Measurements from ENCODE around the gene PLAU.
"Not testable (repeated sequence)": the region's sequence is repeated elsewhere in the genome, so short reads cannot be mapped to it uniquely, and the experiment has no call there.

PLAU gene

DNA sequence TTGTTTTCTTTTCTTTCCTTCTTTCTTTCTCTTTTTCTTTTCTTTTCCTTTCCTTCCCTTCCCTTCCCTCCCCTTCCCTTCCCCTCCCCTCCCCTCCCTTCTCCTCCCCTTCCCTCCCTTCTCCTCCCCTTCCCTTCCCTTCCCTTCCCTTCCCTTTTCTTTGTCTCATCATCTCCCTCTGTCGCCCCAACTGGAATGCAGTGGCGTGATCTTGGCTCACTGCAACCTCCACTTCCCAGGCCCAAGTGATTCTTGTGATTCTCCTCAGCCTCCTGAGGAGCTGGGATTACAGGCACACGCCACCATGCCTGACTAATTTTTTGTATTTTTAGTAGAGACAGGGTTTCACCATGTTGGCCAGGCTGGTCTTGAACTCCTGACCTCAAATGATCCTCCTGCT is 21.5 kb upstream of the PLAU start:
- peaks cover 33% of the 10 kb centered on the region for H3K4me1 ChIP-seq (ENCODE audit: control insufficient read depth, insufficient read depth, low read length)
- H3K9me3 ChIP-seq (ENCODE audit: control insufficient read depth in 2 of 2, low read length in 2 of 2); H3K4me3 ChIP-seq (ENCODE audit: low read length in 2 of 2); H3K9ac ChIP-seq (ENCODE audit: low read length in 2 of 2); H3K27ac ChIP-seq (ENCODE audit: low read length); H3K36me3 ChIP-seq (ENCODE audit: control insufficient read depth in 2 of 2, insufficient read depth in 2 of 2, low read length in 2 of 2); H3K27me3 ChIP-seq (ENCODE audit: control insufficient read depth in 1 of 2, insufficient read depth in 2 of 2, low read length in 2 of 2): not testable (repeated sequence)

DNA sequence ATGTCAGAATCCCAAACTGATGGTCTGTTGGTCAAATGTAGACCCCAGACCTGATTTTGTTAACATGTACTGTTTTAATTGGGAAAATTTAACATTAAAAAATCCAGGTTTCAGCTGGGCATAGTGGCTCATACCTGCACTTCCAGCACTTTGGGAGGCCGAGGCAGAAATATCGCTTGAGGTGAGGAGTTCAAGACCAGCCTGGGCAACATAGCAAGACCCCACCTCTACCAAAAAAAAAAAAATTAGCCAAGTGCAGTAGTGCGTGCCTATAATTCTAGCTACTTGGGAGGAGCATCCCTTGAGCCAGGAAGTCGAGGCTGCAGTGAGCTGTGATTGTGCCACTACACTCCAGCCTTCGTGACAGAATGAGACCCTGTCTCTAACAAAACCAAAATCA is 20.7 kb upstream of the PLAU start:
- Histone ChIP-seq H3K9ac (ENCODE audit: low read length in 2 of 2) (no peak overlapping the region), H3K27me3 (ENCODE audit: control insufficient read depth in 1 of 2, insufficient read depth in 2 of 2, low read length in 2 of 2) (no peaks in the 10 kb centered on the region), H3K4me3 (ENCODE audit: low read length in 2 of 2) (no peak overlapping the region), H3K27ac (ENCODE audit: low read length) (no peak overlapping the region), H3K36me3 (ENCODE audit: control insufficient read depth in 2 of 2, insufficient read depth in 2 of 2, low read length in 2 of 2) (no peaks in the 10 kb centered on the region), H3K4me1 (ENCODE audit: control insufficient read depth, insufficient read depth, low read length) (peaks cover 33% of the 10 kb centered on the region), H3K9me3 (ENCODE audit: control insufficient read depth in 2 of 2, low read length in 2 of 2) (no peaks in the 10 kb centered on the region)

DNA sequence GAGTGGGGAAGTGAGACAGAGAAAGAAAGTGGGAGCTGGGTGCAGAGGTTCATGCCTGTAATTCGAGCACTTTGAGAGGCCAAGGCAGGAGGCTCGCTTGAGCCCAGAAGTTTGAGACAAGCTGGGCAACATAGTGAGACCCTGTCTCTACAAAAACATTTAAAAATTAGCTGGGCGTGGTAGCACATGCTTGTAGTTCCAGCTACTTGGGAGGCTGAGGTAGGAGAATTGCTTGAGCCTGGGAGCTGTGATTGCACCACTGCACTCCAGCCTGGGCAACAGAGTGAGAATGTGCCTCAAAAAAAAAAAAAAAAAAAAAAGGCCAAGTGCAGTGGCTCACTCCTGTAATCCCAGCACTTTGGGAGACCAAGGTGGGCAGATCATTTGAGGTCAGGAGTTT is 20.1 kb upstream of the PLAU start:
- not testable (repeated sequence) for H3K9me3 ChIP-seq (ENCODE audit: control insufficient read depth in 2 of 2, low read length in 2 of 2); H3K27ac ChIP-seq (ENCODE audit: low read length); H3K4me3 ChIP-seq (ENCODE audit: low read length in 2 of 2); H3K27me3 ChIP-seq (ENCODE audit: control insufficient read depth in 1 of 2, insufficient read depth in 2 of 2, low read length in 2 of 2); H3K36me3 ChIP-seq (ENCODE audit: control insufficient read depth in 2 of 2, insufficient read depth in 2 of 2, low read length in 2 of 2); H3K9ac ChIP-seq (ENCODE audit: low read length in 2 of 2)
- H3K4me1 ChIP-seq (ENCODE audit: control insufficient read depth, insufficient read depth, low read length) = peaks cover 33% of the 10 kb centered on the region

DNA sequence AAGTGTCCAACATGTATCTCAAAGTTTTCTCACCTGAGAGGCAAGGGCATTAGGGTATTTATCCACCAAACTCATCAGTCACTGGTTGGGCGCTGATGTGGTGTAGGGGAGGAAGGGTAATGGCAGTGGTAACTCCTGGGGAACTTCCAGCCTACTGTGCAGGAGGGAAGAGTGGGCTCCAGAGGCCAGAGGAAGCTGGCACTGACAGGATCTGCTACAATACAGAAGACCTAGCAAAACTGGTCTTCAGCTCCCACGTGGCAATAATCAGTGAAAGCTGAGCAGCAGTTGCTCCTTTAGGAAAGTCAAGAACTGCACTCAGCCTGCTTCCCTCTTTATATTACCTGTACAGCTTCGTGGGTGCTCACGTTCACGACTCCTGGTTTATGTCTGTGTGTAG is 19.4 kb upstream of the PLAU start:
- no peak overlapping the region for H3K4me3 ChIP-seq (ENCODE audit: low read length in 2 of 2)
- peaks cover 26% of the 10 kb centered on the region for H3K4me1 ChIP-seq (ENCODE audit: control insufficient read depth, insufficient read depth, low read length)
- no peak overlapping the region for H3K9ac ChIP-seq (ENCODE audit: low read length in 2 of 2)
- H3K27ac ChIP-seq (ENCODE audit: low read length) = no peak overlapping the region
- H3K27me3 ChIP-seq (ENCODE audit: control insufficient read depth in 1 of 2, insufficient read depth in 2 of 2, low read length in 2 of 2) = no peaks in the 10 kb centered on the region
- H3K9me3 ChIP-seq (ENCODE audit: control insufficient read depth in 2 of 2, low read length in 2 of 2) = no peaks in the 10 kb centered on the region
- H3K36me3 ChIP-seq (ENCODE audit: control insufficient read depth in 2 of 2, insufficient read depth in 2 of 2, low read length in 2 of 2) = no peaks in the 10 kb centered on the region

DNA sequence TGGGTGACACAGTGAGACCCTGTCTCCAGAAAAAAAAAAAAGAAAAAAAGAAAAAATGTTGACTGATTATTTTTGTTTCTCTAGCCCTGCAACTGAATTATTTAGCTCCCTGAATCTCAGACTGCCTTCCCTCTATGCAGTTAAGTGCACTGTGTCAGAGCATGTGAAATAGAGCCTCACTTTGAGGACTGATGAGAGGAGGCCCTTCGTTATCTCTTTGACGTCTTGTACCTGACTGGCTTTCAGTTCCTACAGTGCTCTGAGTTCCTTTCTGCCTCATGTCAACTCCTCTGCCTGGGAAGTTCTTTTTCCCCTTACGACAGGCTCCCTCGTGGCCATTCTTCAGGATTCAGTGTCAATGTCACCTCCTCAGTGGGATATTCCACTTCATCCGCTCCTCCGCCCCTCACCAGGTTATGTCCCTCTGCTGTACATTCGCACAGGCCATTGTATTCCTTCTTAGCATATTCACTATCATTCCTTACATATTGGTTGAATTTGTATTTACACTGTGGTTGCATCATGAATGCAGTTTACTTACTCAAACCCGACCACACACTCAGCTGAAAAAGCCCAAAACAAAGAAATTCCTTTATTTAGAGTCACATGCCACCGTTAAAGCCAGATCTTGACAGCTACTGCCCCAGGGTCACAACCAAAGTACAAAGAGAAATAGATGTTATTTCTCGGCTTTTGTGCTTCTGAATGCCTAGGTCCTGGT is 18.5 kb upstream of the PLAU start:
- no peaks in the 10 kb centered on the region for H3K27me3 ChIP-seq (ENCODE audit: control insufficient read depth in 1 of 2, insufficient read depth in 2 of 2, low read length in 2 of 2)
- H3K27ac ChIP-seq (ENCODE audit: low read length) = no peak overlapping the region
- no peak overlapping the region for H3K9ac ChIP-seq (ENCODE audit: low read length in 2 of 2)
- no peaks in the 10 kb centered on the region for H3K36me3 ChIP-seq (ENCODE audit: control insufficient read depth in 2 of 2, insufficient read depth in 2 of 2, low read length in 2 of 2)
- H3K4me3 ChIP-seq (ENCODE audit: low read length in 2 of 2) = no peak overlapping the region
- H3K4me1 ChIP-seq (ENCODE audit: control insufficient read depth, insufficient read depth, low read length) = peaks cover 17% of the 10 kb centered on the region
- H3K9me3 ChIP-seq (ENCODE audit: control insufficient read depth in 2 of 2, low read length in 2 of 2) = no peaks in the 10 kb centered on the region

DNA sequence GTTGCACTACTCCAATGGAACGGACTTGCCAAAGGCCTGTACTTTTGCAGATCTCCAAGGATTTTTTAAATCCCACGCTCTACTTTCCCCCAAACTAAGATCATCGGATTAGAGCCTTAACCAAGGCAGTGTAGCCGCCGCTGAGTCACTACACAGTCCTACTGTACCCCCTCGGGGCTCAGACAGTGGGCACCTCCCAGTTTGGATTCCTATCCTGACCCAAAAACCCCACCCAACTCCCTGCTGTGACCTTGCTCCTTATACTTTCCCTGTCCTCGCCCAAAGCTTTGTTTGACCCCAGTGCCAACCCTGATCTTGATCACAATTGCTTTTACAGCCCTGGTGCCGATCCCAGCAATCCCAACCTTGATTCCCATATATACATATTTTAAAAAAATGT is 17.5 kb upstream of the PLAU start:
- H3K27me3 ChIP-seq (ENCODE audit: control insufficient read depth in 1 of 2, insufficient read depth in 2 of 2, low read length in 2 of 2) = no peaks in the 10 kb centered on the region
- no peak overlapping the region for H3K9ac ChIP-seq (ENCODE audit: low read length in 2 of 2)
- no peaks in the 10 kb centered on the region for H3K9me3 ChIP-seq (ENCODE audit: control insufficient read depth in 2 of 2, low read length in 2 of 2)
- H3K27ac ChIP-seq (ENCODE audit: low read length) = no peak overlapping the region
- H3K4me1 ChIP-seq (ENCODE audit: control insufficient read depth, insufficient read depth, low read length) = peaks cover 7% of the 10 kb centered on the region
- no peak overlapping the region for H3K4me3 ChIP-seq (ENCODE audit: low read length in 2 of 2)
- no peaks in the 10 kb centered on the region for H3K36me3 ChIP-seq (ENCODE audit: control insufficient read depth in 2 of 2, insufficient read depth in 2 of 2, low read length in 2 of 2)

DNA sequence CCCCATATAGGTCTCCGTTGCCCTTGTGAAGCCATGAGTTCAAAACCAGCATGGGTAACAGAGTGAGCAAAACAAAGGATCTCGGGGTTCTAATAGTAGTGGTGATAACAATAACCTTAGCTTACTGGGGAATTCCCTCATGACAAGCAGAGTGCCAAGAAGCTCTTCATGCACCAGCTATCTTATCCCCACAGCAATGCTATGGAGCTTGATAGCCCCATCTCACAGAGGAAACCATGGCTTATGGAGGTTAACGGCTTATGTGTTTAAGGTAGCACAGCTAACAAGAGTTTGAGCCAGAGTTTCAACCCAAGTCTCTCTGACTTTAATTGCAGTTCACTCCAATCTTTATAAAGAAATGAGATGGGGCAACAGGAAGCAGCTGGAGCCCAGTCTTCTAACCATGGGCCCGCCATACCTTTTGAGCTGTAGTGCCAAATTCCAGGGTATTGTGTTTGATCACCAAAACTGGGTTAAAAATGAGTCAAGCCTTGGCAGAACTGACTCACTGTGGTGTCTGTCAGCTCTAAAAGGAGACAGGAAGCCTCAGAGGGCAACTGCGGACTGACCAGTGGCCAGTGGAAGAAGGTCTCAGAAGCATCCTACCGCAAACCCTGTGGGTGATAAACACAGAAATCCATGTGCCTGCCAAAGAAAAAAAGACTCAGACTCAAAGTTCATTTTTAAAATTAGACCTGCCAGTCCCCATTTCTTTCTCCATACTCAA is 16.5 kb upstream of the PLAU start:
- Histone ChIP-seq H3K4me1 (ENCODE audit: control insufficient read depth, insufficient read depth, low read length) (peaks cover 1% of the 10 kb centered on the region), H3K4me3 (ENCODE audit: low read length in 2 of 2) (no peak overlapping the region), H3K27ac (ENCODE audit: low read length) (no peak overlapping the region), H3K9ac (ENCODE audit: low read length in 2 of 2) (no peak overlapping the region), H3K27me3 (ENCODE audit: control insufficient read depth in 1 of 2, insufficient read depth in 2 of 2, low read length in 2 of 2) (no peaks in the 10 kb centered on the region), H3K36me3 (ENCODE audit: control insufficient read depth in 2 of 2, insufficient read depth in 2 of 2, low read length in 2 of 2) (no peaks in the 10 kb centered on the region), H3K9me3 (ENCODE audit: control insufficient read depth in 2 of 2, low read length in 2 of 2) (no peaks in the 10 kb centered on the region)

DNA sequence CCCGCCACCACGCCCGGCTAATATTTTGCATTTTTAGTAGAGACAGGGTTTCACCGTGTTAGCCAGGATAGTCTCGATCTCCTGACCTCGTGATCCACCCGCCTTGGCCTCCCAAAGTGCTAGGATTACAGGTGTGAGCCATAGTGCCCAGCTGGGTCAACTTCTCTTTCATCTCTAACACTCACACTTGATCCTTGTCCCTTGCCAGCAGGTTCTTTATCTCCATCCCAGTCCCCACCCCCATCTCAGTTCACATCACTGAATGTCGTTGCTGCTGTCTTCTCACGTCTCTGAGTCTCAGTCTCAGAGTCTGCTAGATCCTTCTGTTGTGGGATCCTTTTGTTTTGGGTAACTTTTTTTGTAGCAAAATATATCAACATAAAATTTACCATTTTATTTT is 15.6 kb upstream of the PLAU start:
- not testable (repeated sequence) for H3K36me3 ChIP-seq (ENCODE audit: control insufficient read depth in 2 of 2, insufficient read depth in 2 of 2, low read length in 2 of 2); H3K9me3 ChIP-seq (ENCODE audit: control insufficient read depth in 2 of 2, low read length in 2 of 2); H3K4me1 ChIP-seq (ENCODE audit: control insufficient read depth, insufficient read depth, low read length); H3K27ac ChIP-seq (ENCODE audit: low read length); H3K27me3 ChIP-seq (ENCODE audit: control insufficient read depth in 1 of 2, insufficient read depth in 2 of 2, low read length in 2 of 2); H3K9ac ChIP-seq (ENCODE audit: low read length in 2 of 2); H3K4me3 ChIP-seq (ENCODE audit: low read length in 2 of 2)

DNA sequence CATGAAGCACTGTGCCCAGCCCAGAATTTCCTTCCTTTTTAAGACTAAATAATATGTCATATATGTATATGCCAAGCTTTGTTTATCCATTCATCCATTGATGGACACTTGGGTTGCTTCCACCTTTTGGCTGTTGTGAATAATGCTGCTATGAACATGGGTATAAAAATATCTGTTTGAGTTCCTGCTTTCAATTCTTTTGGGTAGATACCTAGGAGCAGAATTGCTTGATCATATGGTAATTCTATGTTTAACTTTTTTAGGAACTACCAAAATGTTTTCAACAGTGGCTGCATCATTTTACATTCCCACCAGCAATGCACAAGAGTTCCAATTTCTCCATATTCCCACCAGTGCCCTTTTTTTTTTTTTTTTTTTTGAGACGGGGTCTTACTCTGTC is 13.2 kb upstream of the PLAU start:
- Histone ChIP-seq H3K36me3 (ENCODE audit: control insufficient read depth in 2 of 2, insufficient read depth in 2 of 2, low read length in 2 of 2) (no peaks in the 10 kb centered on the region), H3K4me3 (ENCODE audit: low read length in 2 of 2) (no peak overlapping the region), H3K27ac (ENCODE audit: low read length) (no peak overlapping the region), H3K9ac (ENCODE audit: low read length in 2 of 2) (no peak overlapping the region), H3K27me3 (ENCODE audit: control insufficient read depth in 1 of 2, insufficient read depth in 2 of 2, low read length in 2 of 2) (no peaks in the 10 kb centered on the region), H3K9me3 (ENCODE audit: control insufficient read depth in 2 of 2, low read length in 2 of 2) (no peaks in the 10 kb centered on the region), H3K4me1 (ENCODE audit: control insufficient read depth, insufficient read depth, low read length) (peaks cover 3% of the 10 kb centered on the region)

DNA sequence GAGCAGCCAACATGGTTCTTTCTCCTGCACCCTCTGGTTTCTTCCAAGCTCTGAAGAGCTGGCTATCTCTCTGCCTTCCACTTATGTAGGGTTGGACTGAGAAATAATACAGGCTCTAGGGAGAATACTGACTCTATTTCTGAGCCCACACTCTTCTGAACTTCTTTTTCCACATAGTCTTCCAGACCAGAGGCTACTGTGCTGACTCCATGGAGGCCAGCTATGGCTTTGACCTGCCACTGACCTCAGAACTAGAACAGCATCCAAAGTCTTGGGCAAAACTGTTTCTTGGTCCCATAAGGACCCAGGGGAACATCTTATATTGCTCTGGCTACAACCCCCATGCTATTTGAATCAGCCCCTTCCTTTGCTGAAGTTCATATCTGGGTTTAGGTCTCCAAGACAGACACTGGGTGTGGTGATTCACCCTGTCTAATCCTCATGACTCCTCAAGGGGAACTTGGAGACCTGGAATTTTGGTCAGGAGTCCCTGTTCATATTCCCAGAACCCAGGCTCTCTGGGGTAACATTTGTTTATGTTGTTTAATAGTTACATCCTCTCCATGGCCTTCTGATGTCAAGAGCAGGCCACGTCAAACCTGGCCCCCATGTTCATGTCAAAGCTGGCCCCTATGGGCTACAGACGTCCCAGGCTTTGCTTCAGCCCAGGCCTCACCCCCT is 12.1 kb upstream of the PLAU start:
- Histone ChIP-seq H3K27ac (ENCODE audit: low read length) (no peak overlapping the region), H3K36me3 (ENCODE audit: control insufficient read depth in 2 of 2, insufficient read depth in 2 of 2, low read length in 2 of 2) (no peaks in the 10 kb centered on the region), H3K4me1 (ENCODE audit: control insufficient read depth, insufficient read depth, low read length) (peaks cover 3% of the 10 kb centered on the region)

DNA sequence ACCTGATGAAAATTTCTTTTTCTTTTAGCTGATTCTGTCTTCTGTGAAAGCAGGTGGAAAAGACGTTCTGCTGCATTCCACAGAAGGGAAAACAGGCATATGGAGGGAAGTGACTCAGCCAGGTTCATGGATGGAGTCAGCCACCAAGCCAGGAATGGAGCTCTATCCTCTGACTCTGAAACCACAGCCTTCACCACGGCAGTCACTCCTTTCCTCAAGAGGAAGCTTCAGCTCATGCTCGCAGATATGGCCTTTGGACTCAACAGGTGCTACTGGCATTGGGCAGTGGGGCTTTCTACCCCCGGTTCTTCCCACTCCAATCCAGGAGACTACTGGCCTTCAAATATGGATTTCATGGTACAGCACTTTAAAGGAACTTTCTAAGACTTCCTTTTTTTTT is 11.5 kb upstream of the PLAU start:
- Histone ChIP-seq H3K4me1 (ENCODE audit: control insufficient read depth, insufficient read depth, low read length) (peaks cover 3% of the 10 kb centered on the region), H3K36me3 (ENCODE audit: control insufficient read depth in 2 of 2, insufficient read depth in 2 of 2, low read length in 2 of 2) (no peaks in the 10 kb centered on the region), H3K9ac (ENCODE audit: low read length in 2 of 2) (no peak overlapping the region), H3K9me3 (ENCODE audit: control insufficient read depth in 2 of 2, low read length in 2 of 2) (no peaks in the 10 kb centered on the region), H3K4me3 (ENCODE audit: low read length in 2 of 2) (no peak overlapping the region), H3K27ac (ENCODE audit: low read length) (no peak overlapping the region), H3K27me3 (ENCODE audit: control insufficient read depth in 1 of 2, insufficient read depth in 2 of 2, low read length in 2 of 2) (no peaks in the 10 kb centered on the region)

More for the DNA sequence above, 12.1 kb upstream of the PLAU start:
- H3K4me3 ChIP-seq (ENCODE audit: low read length in 2 of 2) = no peak overlapping the region
- no peaks in the 10 kb centered on the region for H3K27me3 ChIP-seq (ENCODE audit: control insufficient read depth in 1 of 2, insufficient read depth in 2 of 2, low read length in 2 of 2)
- no peak overlapping the region for H3K9ac ChIP-seq (ENCODE audit: low read length in 2 of 2)
- H3K9me3 ChIP-seq (ENCODE audit: control insufficient read depth in 2 of 2, low read length in 2 of 2) = no peaks in the 10 kb centered on the region
